ENCODE data around the gene POGLUT3. TPM values are rescaled to one million over a fixed set of nuclear protein-coding genes. Genes with fewer than 3 reads are reported as not detected.

Gene POGLUT3
- total RNA-seq, result 11.9 TPM
- long read RNA-seq, full-length matches to known transcripts, result 9 of 10 reads
- long read RNA-seq, partial matches to known transcripts, result 0 of 10 reads
- long read RNA-seq, other reads (novel, unspliced or antisense), result 1 of 10 reads

GRCh38 chr11:108498046-108498815, at the start of gene POGLUT3:
Gene POGLUT3 (minus strand): TSS chr11:108498384. CDS start chr11:108498366, 18 bp downstream.
- DNase-seq, result peak; percentile 63
- peaks cover 28% of the 10 kb centered on the region for H3K4me1 ChIP-seq
- no peaks in the 10 kb centered on the region for H3K36me3 ChIP-seq
- no peak for TF ChIP-seq CTCF (IDR thresholded peaks at IDR 0.05; ENCODE audit: borderline replicate concordance)
- intact Hi-C loops (cut with micrococcal nuclease), result no loop called here
- peak within 1 kb of the TSS; percentile 86 for H3K4me3 ChIP-seq
- no peaks in the 10 kb centered on the region for H3K9me3 ChIP-seq (replicated peaks)
- no peaks in the 10 kb centered on the region for H3K27me3 ChIP-seq (ENCODE audit: low read depth)
- peak within 1 kb of the TSS; percentile 97 for H3K27ac ChIP-seq (replicated peaks)

GRCh38 chr11:108545909-108546501, 47.8 kb upstream of the POGLUT3 start:
- no peak overlapping the region for H3K4me3 ChIP-seq
- no peaks in the 10 kb centered on the region for H3K27me3 ChIP-seq (ENCODE audit: low read depth)

GRCh38 chr11:108543316-108543964, 45.3 kb upstream of the POGLUT3 start:
- Histone ChIP-seq H3K9me3 (replicated peaks) (no peaks in the 10 kb centered on the region), H3K27me3 (ENCODE audit: low read depth) (no peaks in the 10 kb centered on the region), H3K36me3 (no peaks in the 10 kb centered on the region), H3K4me3 (no peak overlapping the region), H3K27ac (replicated peaks) (no peak overlapping the region), H3K4me1 (no peaks in the 10 kb centered on the region)
- DNase-seq, result no peak
- TF ChIP-seq CTCF (IDR thresholded peaks at IDR 0.05; ENCODE audit: borderline replicate concordance), result no peak
- intact Hi-C loops (cut with micrococcal nuclease), result no loop called here

More at GRCh38 chr11:108545909-108546501, 47.8 kb upstream of the POGLUT3 start:
- no peak for TF ChIP-seq CTCF (IDR thresholded peaks at IDR 0.05; ENCODE audit: borderline replicate concordance)
- no peak for DNase-seq
- peaks cover 2% of the 10 kb centered on the region for H3K4me1 ChIP-seq
- intact Hi-C loops (cut with micrococcal nuclease), result no loop called here
- H3K27ac ChIP-seq (replicated peaks), result no peak overlapping the region
- H3K9me3 ChIP-seq (replicated peaks), result no peaks in the 10 kb centered on the region
- no peaks in the 10 kb centered on the region for H3K36me3 ChIP-seq

- no peaks in the 10 kb centered on the region for H3K36me3 ChIP-seq
- H3K27me3 ChIP-seq (ENCODE audit: low read depth), result no peaks in the 10 kb centered on the region
- TF ChIP-seq CTCF (IDR thresholded peaks at IDR 0.05; ENCODE audit: borderline replicate concordance), result no peak
- no peak overlapping the region for H3K27ac ChIP-seq (replicated peaks)
- H3K4me3 ChIP-seq, result no peak overlapping the region
- H3K9me3 ChIP-seq (replicated peaks), result no peaks in the 10 kb centered on the region
- no peak for DNase-seq
- no peaks in the 10 kb centered on the region for H3K4me1 ChIP-seq
- intact Hi-C loops (cut with micrococcal nuclease), result no loop called here
Observed at GRCh38 chr11:108541531-108541930, 43.3 kb upstream of the POGLUT3 start.

- Histone ChIP-seq H3K36me3 (no peaks in the 10 kb centered on the region), H3K4me1 (no peaks in the 10 kb centered on the region), H3K27ac (replicated peaks) (no peak overlapping the region), H3K9me3 (replicated peaks) (no peaks in the 10 kb centered on the region), H3K4me3 (no peak overlapping the region), H3K27me3 (ENCODE audit: low read depth) (no peaks in the 10 kb centered on the region)
- DNase-seq, result no peak
- TF ChIP-seq CTCF (IDR thresholded peaks at IDR 0.05; ENCODE audit: borderline replicate concordance), result no peak
- intact Hi-C loops (cut with micrococcal nuclease), result no loop called here
Observed at GRCh38 chr11:108538502-108538901, 40.3 kb upstream of the POGLUT3 start.
